HG03342 (cell line): ENCODE data around the gene PBX3.

Source experiments
- ATAC-seq: cut with Tn5 transposase; IDR thresholded peaks from one replicate; pipeline ENCODE4 v1.9.1; 2021; ENCODE audit warnings: mild to moderate bottlenecking, moderate library complexity; ENCODE audit not compliant: unreplicated experiment

The PBX3 gene

DNA sequence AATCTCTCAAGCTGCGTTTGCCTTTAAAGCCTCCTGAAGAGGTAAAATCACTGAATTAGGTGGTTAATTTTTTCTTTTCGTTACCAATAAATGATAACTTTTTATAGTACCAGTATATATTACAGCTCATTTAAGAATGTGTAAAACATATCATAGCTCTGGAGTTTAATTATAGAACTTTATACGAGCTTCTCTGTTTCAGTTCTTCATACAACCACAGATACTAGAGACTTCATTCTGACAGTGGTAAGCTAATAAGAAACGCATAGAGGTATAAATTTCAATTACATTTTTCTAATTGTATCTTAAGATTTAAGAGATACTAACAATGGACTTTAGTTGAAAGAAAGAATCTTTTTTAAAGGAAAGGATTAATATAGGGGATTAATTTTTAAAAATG, 73.9 kb downstream of the PBX3 start:
- ATAC-seq, result no peak

DNA sequence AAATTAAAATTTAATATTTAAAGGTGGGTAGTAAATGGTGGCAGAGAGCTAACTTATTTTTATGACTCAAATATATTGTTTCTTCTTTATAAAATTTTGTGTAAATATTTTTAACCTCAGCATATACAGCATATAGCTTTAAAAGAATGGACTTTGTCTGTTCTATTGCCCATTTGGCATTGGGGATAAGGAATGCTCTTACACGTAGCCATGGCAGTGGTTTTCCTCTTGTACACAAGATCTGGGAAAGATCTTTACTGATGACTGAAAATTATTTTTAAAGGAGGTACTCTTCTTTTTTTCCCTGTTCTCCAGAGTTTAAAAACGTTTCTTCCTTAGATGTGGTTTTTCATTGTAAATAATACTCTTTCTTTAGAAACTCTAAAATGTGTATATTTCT, 75.0 kb downstream of the PBX3 start:
- no peak for ATAC-seq

DNA sequence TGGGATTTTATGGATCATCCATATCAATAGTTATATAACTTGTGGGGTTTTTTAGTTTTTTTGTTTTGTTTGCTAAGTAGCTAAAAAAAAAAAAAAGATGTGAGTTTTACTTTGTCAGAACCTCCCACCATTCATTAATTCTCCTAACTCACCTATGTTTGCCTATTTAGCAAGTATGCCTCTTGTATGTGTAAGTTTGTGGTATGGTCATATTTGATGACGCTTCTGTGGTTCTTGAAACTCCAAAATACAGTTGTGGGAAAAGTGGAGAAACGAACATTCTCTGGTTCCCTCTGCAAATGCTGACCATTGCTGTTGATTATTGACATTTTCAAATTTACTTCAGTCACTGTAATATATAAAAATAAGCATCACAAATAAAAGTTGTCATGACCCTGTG, 75.7 kb downstream of the PBX3 start:
- no peak for ATAC-seq

GRCh38 chr9:125823874-125824406, 76.8 kb downstream of the PBX3 start:
- peak; percentile 68 for ATAC-seq

GRCh38 chr9:125825762-125826161, 78.6 kb downstream of the PBX3 start:
- no peak for ATAC-seq

- ATAC-seq, result no peak
Observed at GRCh38 chr9:125826850-125827249, 79.7 kb downstream of the PBX3 start.

DNA sequence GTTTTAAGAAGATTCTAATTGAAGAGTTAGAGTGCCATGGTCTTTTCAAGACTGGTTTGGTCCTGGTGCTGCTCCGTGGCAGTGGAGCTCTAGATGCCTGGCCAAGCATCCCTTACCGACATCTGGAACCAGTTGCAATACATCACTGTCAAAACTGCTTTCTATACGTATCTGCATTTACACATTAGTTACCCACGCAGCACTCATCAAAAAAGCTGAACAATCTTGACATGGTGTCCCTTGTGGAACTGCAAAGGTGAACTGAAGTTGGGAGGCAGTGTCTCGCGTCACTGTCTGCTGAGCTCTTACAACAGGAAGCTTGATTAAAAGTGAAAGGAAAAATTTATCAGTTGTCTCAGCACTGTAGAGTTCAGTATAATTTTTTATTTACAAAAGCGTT, 82.6 kb downstream of the PBX3 start:
- no peak for ATAC-seq

DNA sequence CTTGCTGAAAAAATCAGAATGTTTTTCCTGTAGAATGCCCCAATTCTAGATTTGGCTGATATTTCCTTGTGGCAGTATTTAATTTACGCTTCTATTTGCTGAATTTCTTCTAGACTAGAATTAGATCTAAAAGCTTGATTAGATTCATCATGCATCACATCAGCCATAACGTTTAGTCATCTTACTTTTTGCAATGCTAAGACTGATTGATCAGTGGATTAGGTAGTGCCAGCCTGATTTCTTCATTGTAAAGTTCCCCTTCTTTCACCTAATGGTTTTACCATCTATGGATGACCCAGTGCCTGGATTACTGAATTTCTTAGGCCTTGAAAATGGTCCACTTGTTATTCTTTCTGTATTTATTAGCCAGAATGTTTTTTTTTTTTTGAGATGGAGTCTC, 83.9 kb downstream of the PBX3 start:
- ATAC-seq, result no peak

- ATAC-seq, result no peak
Observed at GRCh38 chr9:125831616-125832015, 84.4 kb downstream of the PBX3 start.

DNA sequence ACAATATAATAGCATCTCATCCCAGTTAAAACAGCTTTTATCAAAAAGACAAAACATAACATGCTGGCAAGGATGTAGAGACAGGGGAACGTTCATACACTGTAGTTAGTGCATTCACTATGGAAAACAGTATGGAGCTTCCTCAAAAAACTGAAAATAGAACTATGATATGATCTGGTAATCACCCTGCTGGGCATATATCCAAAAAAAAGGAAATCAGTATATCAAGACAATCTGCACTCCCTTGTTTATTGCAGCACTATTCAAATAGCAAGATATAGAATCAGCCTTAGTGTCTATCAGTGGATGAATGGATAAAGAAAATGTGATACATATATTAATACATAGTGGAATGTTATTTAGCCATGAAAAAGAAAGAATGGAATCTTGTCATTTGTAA, 88.5 kb downstream of the PBX3 start:
- no peak for ATAC-seq

DNA sequence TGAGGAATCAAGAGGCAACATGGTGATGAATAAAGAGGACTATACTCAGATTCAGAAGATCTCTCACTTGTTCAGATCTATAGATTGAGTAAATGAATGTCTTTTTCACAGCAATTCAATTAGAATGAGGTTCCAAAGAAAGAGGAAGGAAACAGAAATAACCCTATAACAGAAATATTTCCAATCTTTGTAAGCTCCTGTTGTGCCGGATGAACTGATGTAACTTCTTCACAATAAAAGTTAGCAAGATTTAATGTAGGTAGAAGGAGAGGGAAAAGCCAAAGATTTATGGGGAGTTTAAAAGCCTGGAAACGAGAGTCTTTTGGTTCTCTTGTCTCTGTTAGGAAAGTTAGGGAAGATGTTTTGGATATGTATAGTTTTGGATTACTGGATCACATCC, 92.1 kb downstream of the PBX3 start:
- no peak for ATAC-seq

GRCh38 chr9:125841444-125841843, 94.3 kb downstream of the PBX3 start:
- no peak for ATAC-seq

DNA sequence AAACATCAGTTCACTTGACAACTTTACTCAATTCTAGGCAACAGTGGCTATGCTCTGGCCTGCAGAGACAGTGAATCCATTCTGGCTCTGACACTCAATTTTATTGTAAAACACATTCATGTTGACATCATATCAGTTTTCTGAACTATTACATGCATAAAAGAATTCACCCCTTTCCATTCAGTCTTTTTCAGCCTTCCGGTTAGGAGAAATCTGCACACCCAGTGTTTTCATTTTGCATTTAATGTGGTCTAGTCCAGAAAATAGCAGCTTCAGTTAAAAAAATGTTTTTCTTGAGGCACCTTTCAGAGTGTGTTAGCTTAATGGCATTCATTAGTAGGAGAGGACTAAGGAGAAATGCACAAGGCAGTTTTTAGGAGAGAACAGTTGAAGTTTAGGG, 95.1 kb downstream of the PBX3 start:
- ATAC-seq, result no peak

- no peak for ATAC-seq
Observed at GRCh38 chr9:125843646-125844045, 96.5 kb downstream of the PBX3 start.

DNA sequence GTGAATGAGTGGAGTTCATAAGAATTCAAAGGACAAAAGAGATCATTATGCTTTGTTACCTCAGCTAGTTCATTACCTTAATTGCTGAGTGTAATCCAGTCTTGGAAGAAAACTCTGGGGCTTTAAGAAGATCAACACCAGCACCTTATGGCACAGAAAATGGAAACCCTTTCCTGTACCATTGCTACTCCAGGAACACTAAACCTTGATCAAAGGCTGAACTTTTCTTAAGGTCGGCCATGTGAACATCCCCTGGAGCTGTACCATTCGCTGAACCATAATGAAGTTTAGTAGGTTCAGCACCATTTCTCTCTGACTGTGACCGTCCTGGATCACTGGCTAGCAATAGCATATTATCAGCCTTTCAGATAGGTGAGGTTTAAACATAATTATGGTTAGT, 97.4 kb downstream of the PBX3 start:
- ATAC-seq, result no peak

GRCh38 chr9:125845271-125845808, 98.2 kb downstream of the PBX3 start:
- ATAC-seq, result no peak

- no peak for ATAC-seq
Observed at GRCh38 chr9:125847735-125848134, 100.6 kb downstream of the PBX3 start.

DNA sequence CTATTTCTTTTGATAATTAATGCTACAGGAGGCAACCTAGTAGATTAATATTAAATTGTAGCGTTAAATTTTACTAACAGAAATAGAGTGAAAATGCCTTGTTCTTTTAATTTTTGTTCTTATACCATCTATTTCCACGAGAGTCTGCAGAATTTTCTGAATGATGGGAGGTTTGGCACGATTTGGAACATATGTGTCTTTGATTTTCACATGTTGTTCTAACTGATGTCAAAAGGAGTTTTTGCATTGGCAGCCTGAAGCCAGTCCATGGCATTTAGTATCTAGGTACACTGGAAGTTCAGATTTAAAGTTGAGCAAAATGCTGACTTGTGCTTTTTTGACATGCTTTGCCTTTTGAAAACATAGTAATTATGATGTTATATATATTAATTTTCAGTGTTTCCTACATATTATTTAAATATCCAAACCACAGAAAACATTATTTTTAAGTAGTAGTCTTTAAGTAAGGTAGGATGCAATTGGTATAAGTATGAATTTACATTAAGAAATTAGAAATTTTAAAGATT, 103.0 kb downstream of the PBX3 start:
- no peak for ATAC-seq

GRCh38 chr9:125850763-125851162, 103.6 kb downstream of the PBX3 start:
- no peak for ATAC-seq

DNA sequence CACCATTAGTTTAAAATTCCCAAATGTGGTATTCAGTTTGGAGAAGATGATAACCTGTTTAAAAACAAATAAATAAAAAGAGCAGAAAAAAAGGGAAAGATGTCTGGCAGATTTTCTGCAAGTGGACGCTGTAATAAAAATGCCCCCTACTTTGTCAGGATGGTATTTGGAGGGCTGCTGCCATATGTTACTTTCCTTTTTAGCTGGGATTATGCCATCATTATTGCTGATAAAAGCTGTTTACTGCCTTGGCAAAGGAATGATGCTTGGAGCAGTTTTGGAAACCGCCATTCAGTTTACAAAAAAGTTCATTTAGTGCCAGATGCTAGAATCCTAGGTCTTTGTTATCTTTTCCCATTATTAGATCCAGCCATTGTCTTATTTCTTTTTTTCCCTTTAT, 104.8 kb downstream of the PBX3 start:
- ATAC-seq, result no peak

DNA sequence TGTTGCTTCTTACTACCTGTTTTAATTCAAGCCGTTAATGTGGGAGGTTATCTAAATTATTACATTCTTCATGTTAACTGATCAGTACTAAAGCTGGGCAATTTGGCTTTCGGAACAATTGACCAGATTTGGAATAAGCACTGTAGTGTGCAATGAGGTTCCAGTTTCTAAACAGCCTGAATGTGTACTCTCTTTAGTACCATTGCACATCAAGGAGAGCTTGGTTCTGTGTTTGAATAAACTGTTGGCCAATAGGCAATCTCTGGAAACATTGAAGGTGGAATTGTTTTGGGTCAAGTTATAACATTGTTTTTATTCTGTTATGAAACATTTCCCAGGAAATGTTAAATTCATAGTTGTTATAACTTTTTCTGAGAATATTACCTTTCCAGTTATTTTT, 105.2 kb downstream of the PBX3 start:
- ATAC-seq, result no peak

DNA sequence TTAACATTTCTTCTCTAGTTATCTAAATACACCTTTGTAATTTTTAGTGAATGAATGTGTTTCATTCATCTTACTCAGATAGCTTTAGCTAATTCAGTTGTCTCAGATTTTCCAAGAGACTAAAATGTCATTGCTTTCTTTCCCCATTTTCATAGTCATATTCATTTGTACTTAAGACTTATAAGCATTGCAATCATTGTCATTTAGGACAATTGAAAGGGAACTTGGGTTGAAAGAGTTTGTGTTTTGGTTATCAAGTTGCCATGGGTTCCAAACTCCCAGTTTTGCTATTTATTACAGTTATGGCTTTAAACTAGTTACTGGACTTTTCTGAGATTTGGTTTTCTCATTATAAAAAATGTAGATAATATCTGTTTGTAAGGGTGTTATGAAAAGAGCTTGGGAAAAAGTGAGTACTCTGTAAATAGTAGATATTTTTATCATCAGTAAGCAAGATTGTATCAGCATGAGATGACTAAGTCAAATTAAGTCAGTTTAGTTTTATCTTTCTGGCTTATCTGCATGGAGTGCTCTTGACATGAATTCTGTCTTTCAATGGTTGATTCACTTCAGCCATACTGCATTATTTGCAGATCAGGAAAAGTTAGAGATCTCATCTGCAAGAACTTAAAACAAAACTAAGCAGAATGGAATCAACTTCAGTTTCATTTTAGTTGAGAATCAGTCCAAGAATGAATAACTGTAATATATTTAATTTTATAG, 107.5 kb downstream of the PBX3 start:
- no peak for ATAC-seq

DNA sequence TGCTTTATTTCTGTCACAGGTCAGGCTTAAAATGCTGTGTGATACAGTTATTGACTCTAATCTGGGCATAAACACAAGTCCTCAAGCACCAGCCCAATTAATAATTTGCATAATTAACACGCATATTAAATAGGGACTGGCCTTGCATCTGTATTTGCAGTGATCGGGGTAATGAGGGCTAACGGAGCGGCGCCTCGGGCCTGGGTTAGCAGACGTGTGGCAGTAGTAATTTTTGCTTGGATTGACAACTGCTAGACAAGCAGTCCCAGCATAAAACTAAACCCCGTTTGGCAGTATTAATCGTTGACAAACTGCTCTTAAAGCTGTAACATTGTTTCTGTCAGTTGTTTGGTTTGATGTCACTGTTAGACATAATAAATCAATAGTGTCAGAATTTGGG, 109.2 kb downstream of the PBX3 start:
- no peak for ATAC-seq
